Activated CD4-positive, alpha-beta T cell treated with anti-CD3 and anti-CD28 coated beads for 24 hours (primary cell): ENCODE data around the gene MEGF11.

Experiments
- DNase-seq, 2 donors: peaks; one replicate each; pipeline ENCODE4 v3.0.0-alpha.2; 2020; ENCODE audit warnings: low read depth in 2 of 2

Gene MEGF11

GRCh38 chr15:65857718-65858402 is 395.7 kb downstream of the MEGF11 start:
- DNase-seq = no peak

GRCh38 chr15:65856821-65857455 is 396.6 kb downstream of the MEGF11 start:
- peak; percentile 69 to 74 for DNase-seq

DNA sequence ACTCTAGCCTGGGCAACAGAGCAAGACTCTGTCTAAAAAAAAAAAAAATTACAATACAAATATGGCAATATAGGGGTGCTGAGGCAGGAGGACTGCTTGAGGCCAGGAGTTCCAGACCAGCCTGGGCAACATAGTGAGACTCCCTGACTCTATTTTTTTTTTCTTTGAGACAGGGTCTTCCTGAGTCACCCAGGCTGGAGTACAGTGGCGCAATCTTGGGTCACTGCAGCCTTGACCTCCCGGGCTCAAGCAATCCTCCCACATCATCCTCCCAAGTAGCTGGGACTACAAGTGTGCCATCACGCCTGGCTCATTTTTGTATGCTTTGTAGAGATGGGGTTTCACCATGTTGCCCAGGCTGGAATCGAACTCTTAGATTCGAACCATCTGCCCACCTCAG is 401.6 kb downstream of the MEGF11 start:
- no peak for DNase-seq

GRCh38 chr15:65847989-65848388 is 405.6 kb downstream of the MEGF11 start:
- DNase-seq = no peak

DNA sequence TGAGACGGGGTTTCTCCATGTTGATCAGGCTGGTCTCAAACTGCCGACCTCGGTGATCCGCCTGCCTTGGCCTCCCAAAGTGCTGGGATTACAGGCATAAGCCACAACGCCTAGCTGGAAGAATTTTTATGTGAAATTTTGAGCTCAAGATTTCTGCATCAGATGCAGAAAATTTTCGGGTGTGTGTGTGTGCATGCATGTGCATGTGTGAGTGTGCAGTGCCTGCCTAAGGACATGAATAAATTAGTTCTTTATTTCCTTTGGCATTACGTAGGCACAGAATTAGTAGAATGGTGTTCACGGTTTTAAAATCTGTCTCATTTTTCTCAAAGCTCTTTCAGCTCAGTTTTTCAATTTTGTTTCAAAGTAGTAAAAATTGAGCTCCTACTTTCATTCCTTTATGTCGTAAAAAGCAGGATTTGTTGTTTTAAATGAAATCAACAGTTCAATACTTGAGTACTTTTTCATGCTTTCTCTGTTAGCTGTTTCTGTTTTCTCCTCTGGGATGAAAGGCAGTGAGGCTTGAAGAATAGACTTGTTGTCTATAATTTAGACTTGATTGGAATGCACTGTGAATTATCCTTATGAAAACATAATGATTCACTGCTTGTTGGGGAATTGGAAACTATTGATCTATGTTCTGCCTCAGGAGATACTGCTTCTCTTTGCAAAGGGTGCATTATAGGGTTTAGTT is 407.6 kb downstream of the MEGF11 start:
- no peak for DNase-seq
